Measurements from ENCODE around the gene ADAM10.

DNA sequence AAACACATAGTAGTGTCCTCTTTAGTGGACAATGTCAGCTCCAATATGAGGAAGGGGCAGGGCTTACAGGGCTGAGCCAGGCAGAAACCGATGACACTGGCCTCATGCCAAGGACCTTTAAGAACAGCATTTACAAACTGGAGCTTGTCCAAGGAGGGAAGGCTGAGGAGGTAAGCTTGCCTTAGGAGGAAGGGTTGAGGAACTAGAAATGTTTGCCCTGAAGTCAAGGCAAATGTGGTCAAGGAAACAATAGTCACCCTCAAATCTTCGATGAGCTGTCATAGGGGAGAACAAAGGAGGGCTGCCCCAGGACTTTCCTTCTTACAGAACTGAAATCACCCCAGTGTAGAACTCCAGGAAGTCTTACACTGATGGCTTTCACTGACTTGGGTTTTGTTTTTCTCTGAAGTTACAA lies 181.3 kb downstream of the ADAM10 start:
- TF ChIP-seq CTCF (IDR thresholded peaks at IDR 0.05) (no peak), POLR2A (IDR thresholded peaks at IDR 0.05) (no peak)

Measured in Peyer's patch (tissue), 4 donors.